Sigmoid colon (tissue), 4 donors: ENCODE measurements around the gene RXRA.

Source experiments
- EP300 ChIP-seq, 4 donors: sonication (generic); formaldehyde crosslinking; IDR thresholded peaks; one replicate each; pipeline ENCODE4 v1.6.1; 2017; ENCODE audit warnings: antibody characterized with exemption in 4 of 4
- POLR2A ChIP-seq, 2 donors: fragments of 450-650 bp; IDR thresholded peaks; one replicate each; pipeline ENCODE4 v1.6.1; 2016; ENCODE audit warnings: antibody characterized with exemption in 2 of 2, mild to moderate bottlenecking in 2 of 2, moderate library complexity in 2 of 2

GRCh38 chr9:134441227-134442084 lies 115.2 kb downstream of the RXRA start:
- TF ChIP-seq POLR2A (IDR thresholded peaks at IDR 0.05) (no peak), EP300 (IDR thresholded peaks at IDR 0.05) (no peak)
